Breast epithelium (tissue), 4 donors: ENCODE data around the gene GLCCI1. TPM values are rescaled to one million over a fixed set of nuclear protein-coding genes. Genes with fewer than 3 reads are reported as not detected.
A peak's percentile ranks its signal among the peaks of the same experiment; 100 is the strongest.

Experiments used
- DNase-seq, 2 donors: peaks; one replicate each; pipeline ENCODE4 v3.0.0-alpha.2; 2019; ENCODE audit warnings: low spot score in 2 of 2
- H3K27ac ChIP-seq, 2 donors: fragments of 200-600 bp; sonication (generic) in 1 of 2; one replicate each; pipeline ENCODE4 v1.5.1; 2016 to 2019; ENCODE audit warnings: mild to moderate bottlenecking in 1 of 2
- H3K27me3 ChIP-seq, 2 donors: fragments of 200-600 bp; sonication (generic) in 1 of 2; one replicate each; pipeline versions ENCODE4 v1.5.1 to v1.6.0; 2017 to 2019; ENCODE audit warnings: control low read depth in 1 of 2, mild to moderate bottlenecking in 1 of 2
- H3K36me3 ChIP-seq: fragments of 200-600 bp; one replicate; pipeline ENCODE4 v1.5.1; 2019
- H3K4me1 ChIP-seq, 2 donors: fragments of 200-600 bp; sonication (generic); one replicate each; pipeline ENCODE4 v1.5.1; 2016 to 2019; ENCODE audit warnings: control low read depth in 1 of 2
- H3K4me3 ChIP-seq, 3 donors: fragments of 200-600 bp; sonication (generic); 1 replicate in 2 of 3; 2 replicates in 1 of 3; pipeline ENCODE4 v1.5.1; 2016 to 2019; ENCODE audit warnings: mild to moderate bottlenecking in 3 of 3, moderate library complexity in 2 of 3
- H3K9me3 ChIP-seq, 2 donors: fragments of 200-600 bp; sonication (generic) in 1 of 2; one replicate each; pipeline ENCODE4 v1.5.1; 2016 to 2019; ENCODE audit warnings: control low read depth in 1 of 2
- POLR2A ChIP-seq: fragments of 450-650 bp; IDR thresholded peaks from one replicate; pipeline ENCODE4 v1.6.1; 2016; ENCODE audit warnings: antibody characterized with exemption, mild to moderate bottlenecking, moderate library complexity
- POLR2AphosphoS5 ChIP-seq, 3 donors: sonication (generic); formaldehyde crosslinking; IDR thresholded peaks; one replicate each; pipeline ENCODE4 v1.6.1; 2017; ENCODE audit warnings: antibody characterized with exemption in 3 of 3
- intact Hi-C: fragments of 100-400 bp; cut with DNase I; formaldehyde crosslinking; loops from one replicate; pipeline ENCODE4 v1.15.1; 2023; ENCODE audit warnings: low total_unique reads
- total RNA-seq, 3 donors: library from RNA; depleted of rRNA; stranded (reverse); fragments of >200 nt; gene quantifications; one replicate each; pipeline ENCODE4 v1.1.0, GENCODE V29; 2016
- TF ChIP-seq, protein P1 (sequence below), 3 donors: fragments of 450-650 bp; IDR thresholded peaks; one replicate each; pipeline ENCODE4 v1.5.1; 2016 to 2017; ENCODE audit warnings: antibody characterized with exemption in 3 of 3, mild to moderate bottlenecking in 3 of 3, moderate library complexity in 3 of 3

GLCCI1 gene
- total RNA-seq, 3 donors from 2014 or later, result 11.7 to 29.1 (median 18.4) TPM

DNA sequence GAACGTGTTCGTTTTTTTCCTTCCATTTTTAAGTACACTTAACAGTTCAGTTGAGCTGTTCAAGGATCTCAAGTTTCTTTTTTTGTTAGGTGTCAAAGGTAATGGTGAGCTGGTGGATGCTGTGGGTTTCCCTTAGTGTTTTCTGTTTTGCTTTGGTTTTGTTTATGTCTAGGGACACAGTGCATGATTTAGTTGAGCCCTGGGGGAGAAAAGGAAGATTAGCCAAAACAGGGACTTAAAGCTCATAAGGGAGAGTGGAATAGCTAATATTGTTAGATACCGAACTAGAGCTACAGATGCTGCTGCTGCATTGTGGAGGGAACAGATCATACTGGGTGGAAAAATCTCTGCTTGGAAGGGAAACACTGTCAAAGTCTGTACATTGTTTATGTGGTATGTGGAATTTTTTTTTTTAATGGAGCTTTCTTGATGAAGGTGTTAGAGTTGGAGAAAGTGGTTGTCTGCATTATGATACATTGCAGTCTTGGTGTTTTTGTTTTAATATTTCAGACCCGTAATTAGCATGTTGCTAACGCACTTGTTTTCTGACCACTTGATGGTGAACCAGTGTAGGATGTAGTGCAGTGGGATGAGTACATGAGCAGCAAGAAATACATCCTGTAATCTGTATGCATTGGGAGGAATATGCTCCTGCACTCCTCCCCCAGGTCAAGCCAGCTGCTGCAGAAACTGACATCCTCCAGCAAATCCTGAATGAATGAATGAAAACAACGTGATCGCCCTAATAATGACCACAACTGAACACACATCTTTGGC lies 2.1 kb downstream of the GLCCI1 start:
- H3K27ac ChIP-seq, result no peak overlapping the region
- peak overlapping the region; percentile 94 to 98 (median 97) for H3K4me3 ChIP-seq

DNA sequence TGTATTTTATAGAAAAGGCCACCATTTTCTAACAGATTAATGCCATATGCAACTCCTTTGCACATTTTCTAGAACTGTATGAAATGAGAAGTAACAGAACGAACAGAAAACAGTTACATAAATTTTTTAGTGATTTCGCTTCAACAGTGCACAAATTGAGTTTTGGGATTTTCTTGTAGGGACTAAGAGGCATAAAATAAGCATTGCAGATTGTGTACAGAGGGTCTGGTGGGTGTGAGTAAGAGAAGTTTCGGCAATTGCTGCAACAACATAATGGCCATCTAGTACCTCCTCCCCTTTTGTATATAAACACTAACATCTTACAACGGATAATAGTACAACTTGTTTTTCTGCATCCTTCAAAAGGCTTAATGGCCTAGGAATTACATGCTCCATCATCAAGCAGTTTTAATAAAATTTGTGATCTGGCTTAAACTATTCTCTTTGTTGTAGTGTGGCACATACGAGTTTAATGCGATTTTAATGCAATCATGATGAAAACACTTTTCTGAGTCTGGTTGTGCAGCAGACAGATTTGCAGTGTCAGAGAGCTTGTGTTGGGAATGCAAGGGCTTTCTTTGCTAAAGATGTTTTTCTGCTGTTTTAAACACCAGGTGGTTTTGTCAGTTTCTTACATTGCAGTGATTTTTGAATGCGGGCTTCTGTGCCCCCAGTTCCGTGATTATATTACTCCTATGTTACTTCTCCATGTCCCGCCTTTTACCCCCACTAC lies 2.9 kb downstream of the GLCCI1 start:
- H3K36me3 ChIP-seq, result no peaks in the 10 kb centered on the region
- TF ChIP-seq, protein P1, sequence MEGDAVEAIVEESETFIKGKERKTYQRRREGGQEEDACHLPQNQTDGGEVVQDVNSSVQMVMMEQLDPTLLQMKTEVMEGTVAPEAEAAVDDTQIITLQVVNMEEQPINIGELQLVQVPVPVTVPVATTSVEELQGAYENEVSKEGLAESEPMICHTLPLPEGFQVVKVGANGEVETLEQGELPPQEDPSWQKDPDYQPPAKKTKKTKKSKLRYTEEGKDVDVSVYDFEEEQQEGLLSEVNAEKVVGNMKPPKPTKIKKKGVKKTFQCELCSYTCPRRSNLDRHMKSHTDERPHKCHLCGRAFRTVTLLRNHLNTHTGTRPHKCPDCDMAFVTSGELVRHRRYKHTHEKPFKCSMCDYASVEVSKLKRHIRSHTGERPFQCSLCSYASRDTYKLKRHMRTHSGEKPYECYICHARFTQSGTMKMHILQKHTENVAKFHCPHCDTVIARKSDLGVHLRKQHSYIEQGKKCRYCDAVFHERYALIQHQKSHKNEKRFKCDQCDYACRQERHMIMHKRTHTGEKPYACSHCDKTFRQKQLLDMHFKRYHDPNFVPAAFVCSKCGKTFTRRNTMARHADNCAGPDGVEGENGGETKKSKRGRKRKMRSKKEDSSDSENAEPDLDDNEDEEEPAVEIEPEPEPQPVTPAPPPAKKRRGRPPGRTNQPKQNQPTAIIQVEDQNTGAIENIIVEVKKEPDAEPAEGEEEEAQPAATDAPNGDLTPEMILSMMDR (IDR thresholded peaks at IDR 0.05), result no peak
- no peak for TF ChIP-seq POLR2A
- TF ChIP-seq POLR2AphosphoS5 (IDR thresholded peaks at IDR 0.05), result no peak
- no peak for DNase-seq
- H3K4me1 ChIP-seq, result no peaks in the 10 kb centered on the region
- H3K27ac ChIP-seq, result no peak overlapping the region
- H3K27me3 ChIP-seq, result no peaks in the 10 kb centered on the region
- intact Hi-C loops, result no loop called here
- peak overlapping the region in 2 of 3 donors; percentile 94 to 97 for H3K4me3 ChIP-seq
- H3K9me3 ChIP-seq, result no peaks in the 10 kb centered on the region

More for the DNA sequence above, 2.1 kb downstream of the GLCCI1 start:
- intact Hi-C loops, result no loop called here
- no peaks in the 10 kb centered on the region for H3K36me3 ChIP-seq
- no peaks in the 10 kb centered on the region for H3K4me1 ChIP-seq
- no peak for DNase-seq
- no peaks in the 10 kb centered on the region for H3K27me3 ChIP-seq
- H3K9me3 ChIP-seq, result no peaks in the 10 kb centered on the region
- TF ChIP-seq, protein P1 (IDR thresholded peaks at IDR 0.05), result no peak
- TF ChIP-seq POLR2AphosphoS5 (IDR thresholded peaks at IDR 0.05), result no peak
- TF ChIP-seq POLR2A, result no peak

DNA sequence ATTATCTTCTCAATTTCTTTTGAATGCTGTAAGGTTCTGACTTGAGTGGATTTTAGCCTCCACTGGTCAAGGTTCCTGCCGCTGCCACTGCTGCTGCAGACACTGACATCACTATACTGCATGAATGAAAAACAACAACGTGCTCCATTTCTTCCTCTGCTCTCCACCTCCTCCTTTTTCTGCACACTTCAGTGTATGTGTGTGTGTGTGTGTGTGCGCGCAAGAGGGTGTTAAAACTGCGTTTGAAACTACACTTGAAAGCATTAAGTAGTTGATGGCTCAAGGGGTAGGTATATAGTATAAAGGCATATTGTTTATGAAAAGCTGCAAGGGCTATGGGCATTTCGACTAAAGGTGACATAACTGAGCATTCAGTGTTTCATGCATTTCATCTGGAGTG lies 3.5 kb downstream of the GLCCI1 start:
- intact Hi-C loops, result no loop called here
- H3K36me3 ChIP-seq, result no peaks in the 10 kb centered on the region
- TF ChIP-seq, protein P1 (IDR thresholded peaks at IDR 0.05), result no peak
- no peak for TF ChIP-seq POLR2AphosphoS5 (IDR thresholded peaks at IDR 0.05)
- TF ChIP-seq POLR2A, result no peak
- no peaks in the 10 kb centered on the region for H3K4me1 ChIP-seq
- H3K4me3 ChIP-seq, result peak overlapping the region in 2 of 3 donors; percentile 15 to 94
- H3K27me3 ChIP-seq, result no peaks in the 10 kb centered on the region
- no peak overlapping the region for H3K27ac ChIP-seq
- no peak for DNase-seq
- H3K9me3 ChIP-seq, result no peaks in the 10 kb centered on the region

DNA sequence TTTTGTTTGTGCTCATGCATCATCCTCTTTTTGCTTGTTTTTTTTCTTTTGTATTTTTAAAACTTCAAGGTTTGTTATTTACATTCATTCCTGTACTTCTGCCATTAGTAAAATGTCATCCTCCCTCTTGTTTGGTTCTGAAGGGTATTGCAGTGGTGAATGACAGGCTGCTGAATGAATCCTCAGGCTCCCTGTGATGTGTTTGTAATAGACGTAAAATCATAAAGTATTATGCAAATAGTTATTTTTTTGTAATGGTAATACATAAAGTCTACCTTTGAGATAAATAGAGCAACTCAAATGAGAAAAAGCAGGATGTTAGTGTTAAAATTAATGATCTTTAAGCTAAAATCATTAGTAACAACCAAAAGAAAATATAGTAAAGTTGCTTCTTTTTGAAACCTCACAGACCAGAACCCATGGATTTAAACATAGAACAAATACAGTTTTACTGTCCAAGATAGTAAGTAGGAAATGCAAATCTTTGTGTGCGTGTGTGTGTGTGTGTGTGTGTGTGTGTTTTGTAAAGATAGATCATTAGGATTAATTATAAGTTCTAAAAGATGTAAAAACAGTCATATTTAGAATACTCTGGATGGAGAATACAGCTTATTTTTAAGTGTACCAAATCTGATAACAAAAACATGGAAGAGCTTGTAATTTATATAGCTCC lies 4.5 kb downstream of the GLCCI1 start:
- no peaks in the 10 kb centered on the region for H3K27me3 ChIP-seq
- H3K27ac ChIP-seq, result no peak overlapping the region
- H3K36me3 ChIP-seq, result no peaks in the 10 kb centered on the region
- H3K4me1 ChIP-seq, result no peaks in the 10 kb centered on the region
- H3K4me3 ChIP-seq, result no peak overlapping the region
- H3K9me3 ChIP-seq, result no peaks in the 10 kb centered on the region
- intact Hi-C loops, result no loop called here
- TF ChIP-seq POLR2AphosphoS5 (IDR thresholded peaks at IDR 0.05) (no peak), POLR2A (no peak)
- TF ChIP-seq, protein P1 (IDR thresholded peaks at IDR 0.05), result no peak
- DNase-seq, result no peak
